Ectodermal cell (in vitro differentiated cells): ENCODE data around the gene TTC24. TPM values are rescaled to one million over a fixed set of nuclear protein-coding genes. Genes with fewer than 3 reads are reported as not detected.

Source experiments
- H3K27ac ChIP-seq: 2 replicates; pipeline ENCODE4 v1.7.0; 2013; ENCODE audit warnings: mild to moderate bottlenecking, low read depth, low read length; ENCODE audit not compliant: insufficient read depth, poor library complexity, severe bottlenecking
- H3K27me3 ChIP-seq: 2 replicates; pipeline ENCODE4 v1.7.0; 2013; ENCODE audit warnings: mild to moderate bottlenecking, low read length; ENCODE audit not compliant: insufficient read depth, control insufficient read depth, poor library complexity, severe bottlenecking
- H3K36me3 ChIP-seq: one replicate; pipeline ENCODE4 v1.7.0; 2013; ENCODE audit warnings: low read length; ENCODE audit not compliant: control insufficient read depth, insufficient read depth
- H3K4me1 ChIP-seq: one replicate; pipeline ENCODE4 v1.7.0; 2013; ENCODE audit warnings: low read length; ENCODE audit not compliant: control insufficient read depth, insufficient read depth
- H3K4me3 ChIP-seq: 2 replicates; pipeline ENCODE4 v1.7.0; 2013; ENCODE audit warnings: low read depth, low read length, control low read depth; ENCODE audit not compliant: insufficient read depth
- H3K9me3 ChIP-seq: 2 replicates; pipeline ENCODE4 v1.7.0; 2013; ENCODE audit warnings: mild to moderate bottlenecking, low read length, moderate library complexity; ENCODE audit not compliant: control insufficient read depth
- WGBS, 2 experiments: methylation state at CpG; one replicate each; pipeline ENCODE4 v1.1.7; 2013; ENCODE audit warnings: missing lambda C conversion rate in 2 of 2; 5-methylcytosine and 5-hydroxymethylcytosine counted together
- polyA plus RNA-seq, 4 experiments: library from polyadenylated mRNA; stranded (reverse); fragments of 50-300 nt; gene quantifications; one replicate each; pipeline ENCODE4 v1.2.3, GENCODE V29; 2013

The TTC24 gene
- polyA plus RNA-seq (2013, experiment 1 of 4), result not detected
- not detected for polyA plus RNA-seq (2013, experiment 2 of 4)
- polyA plus RNA-seq (2013, experiment 3 of 4), result not detected
- not detected for polyA plus RNA-seq (2013, experiment 4 of 4)

DNA sequence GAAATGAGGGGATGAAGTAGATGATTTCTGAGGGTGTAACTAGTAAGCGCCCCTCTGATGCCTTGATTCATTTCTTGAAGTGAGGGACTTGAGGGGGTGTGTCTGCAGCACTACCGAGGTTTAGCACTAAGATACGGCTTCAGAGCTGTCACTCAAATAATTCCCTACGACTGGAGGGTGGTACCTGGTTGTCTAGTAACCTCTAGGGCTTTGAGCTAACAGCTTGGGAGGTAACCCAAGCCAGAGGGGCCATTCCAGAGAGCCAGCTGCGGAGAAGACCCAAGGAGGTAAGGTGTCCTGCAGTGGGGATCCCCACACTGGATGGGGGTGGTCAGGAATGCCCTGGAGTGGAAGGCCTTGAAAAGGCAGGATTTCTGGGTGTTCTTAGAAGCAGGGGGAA lies at the start of gene TTC24:
Gene TTC24 (plus strand): TSS at position 252 of the 400 bp plus-strand sequence. CDS start 1,642 bp downstream, outside the sequence.
- no peaks in the 10 kb centered on the region for H3K9me3 ChIP-seq
- H3K27me3 ChIP-seq, result no peaks in the 10 kb centered on the region
- H3K27ac ChIP-seq, result no peak within 1 kb of the TSS
- H3K4me3 ChIP-seq, result no peak within 1 kb of the TSS
- H3K36me3 ChIP-seq, result no peaks in the 10 kb centered on the region
- H3K4me1 ChIP-seq, result no peaks in the 10 kb centered on the region
- WGBS, 2 experiments, result 88 to 89% methylated on average over 5 of the region's 5 CpGs

DNA sequence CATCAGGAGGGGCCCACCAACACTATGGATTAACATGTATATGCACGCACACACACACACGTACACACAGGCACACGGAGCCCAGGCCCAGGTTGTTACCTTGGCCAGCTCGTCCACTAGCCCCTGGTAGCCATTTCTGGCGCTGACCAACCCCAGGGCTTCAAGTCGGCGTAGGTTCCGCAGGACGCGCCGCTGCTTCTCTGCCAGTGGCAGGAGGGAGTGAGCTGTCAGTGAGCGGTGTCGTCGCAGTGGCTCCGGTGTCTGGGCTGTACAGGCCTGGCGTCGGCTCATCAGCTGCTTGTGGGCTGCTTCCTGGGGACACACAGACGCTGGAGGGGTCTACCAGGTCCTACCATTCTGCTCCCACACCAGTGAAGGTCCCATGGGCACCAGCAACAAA lies 49.5 kb upstream of the TTC24 start:
- WGBS, 2 experiments, result 95 to 96% methylated on average over 18 of the region's 18 CpGs
- no peak overlapping the region for H3K4me3 ChIP-seq
- no peaks in the 10 kb centered on the region for H3K4me1 ChIP-seq
- H3K36me3 ChIP-seq, result peaks cover 28% of the 10 kb centered on the region
- no peak overlapping the region for H3K27ac ChIP-seq
- H3K27me3 ChIP-seq, result no peaks in the 10 kb centered on the region
- H3K9me3 ChIP-seq, result no peaks in the 10 kb centered on the region

DNA sequence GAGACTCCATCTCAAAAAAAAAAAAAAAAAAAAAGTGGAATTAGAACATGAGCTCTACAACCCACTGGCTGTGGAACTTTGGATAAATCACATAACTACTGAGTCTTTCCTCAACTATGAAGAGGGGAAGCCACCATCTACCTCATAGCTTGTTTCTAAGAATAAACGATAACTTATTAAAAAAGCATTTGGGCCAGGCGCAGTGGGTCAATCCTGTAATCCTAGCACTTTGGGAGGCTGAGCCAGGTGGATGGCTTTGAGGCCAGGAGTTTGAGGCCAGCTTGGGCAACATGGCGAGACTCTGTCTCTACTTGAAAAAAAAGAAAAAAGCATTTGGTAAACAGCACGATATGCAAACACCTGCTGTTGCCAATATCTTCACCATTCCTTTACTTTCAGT lies 47.1 kb upstream of the TTC24 start:
- H3K4me1 ChIP-seq, result no peaks in the 10 kb centered on the region
- H3K36me3 ChIP-seq, result peaks cover 34% of the 10 kb centered on the region
- WGBS, 2 experiments, result 89 to 97% methylated on average over 4 of the region's 4 CpGs

DNA sequence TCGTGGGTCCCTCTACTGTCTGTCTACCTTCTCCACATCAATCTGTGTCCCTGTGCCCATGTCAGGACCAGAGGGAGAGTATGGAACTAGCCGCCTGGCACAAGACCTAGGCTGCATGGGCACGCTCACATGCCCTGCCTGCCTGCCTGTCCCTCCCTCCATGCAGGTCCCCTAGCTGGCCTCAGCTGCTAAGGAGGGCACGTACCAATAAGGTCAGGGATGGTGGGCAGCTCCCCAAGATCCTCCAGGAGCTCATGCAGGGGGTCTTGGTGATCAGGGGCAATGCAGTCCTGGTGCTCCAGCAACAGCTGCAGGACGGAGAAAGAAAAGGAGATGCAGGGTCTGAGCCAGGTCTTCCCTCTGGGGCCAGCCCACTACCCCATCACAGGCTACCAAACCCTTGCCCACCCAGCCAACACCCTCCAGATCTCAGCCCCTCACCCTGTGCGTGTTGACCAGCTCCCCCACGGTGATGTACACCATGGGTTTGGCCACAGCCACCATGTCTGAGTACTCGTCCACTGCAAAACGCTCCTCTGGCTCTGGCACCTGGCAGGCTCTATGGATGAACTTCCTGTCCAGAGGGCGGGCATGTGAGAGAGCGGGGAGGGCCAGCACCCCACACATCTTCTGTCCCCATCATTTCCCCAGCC lies 45.8 kb upstream of the TTC24 start:
- H3K4me1 ChIP-seq, result no peaks in the 10 kb centered on the region
- H3K4me3 ChIP-seq, result no peak overlapping the region
- peaks cover 37% of the 10 kb centered on the region for H3K36me3 ChIP-seq
- no peaks in the 10 kb centered on the region for H3K9me3 ChIP-seq
- no peaks in the 10 kb centered on the region for H3K27me3 ChIP-seq
- WGBS, 2 experiments, result 94% methylated on average over 11 of the region's 11 CpGs
- no peak overlapping the region for H3K27ac ChIP-seq

More for the DNA sequence above, 47.1 kb upstream of the TTC24 start:
- Histone ChIP-seq H3K9me3 (no peaks in the 10 kb centered on the region), H3K27me3 (no peaks in the 10 kb centered on the region), H3K27ac (no peak overlapping the region), H3K4me3 (no peak overlapping the region)

DNA sequence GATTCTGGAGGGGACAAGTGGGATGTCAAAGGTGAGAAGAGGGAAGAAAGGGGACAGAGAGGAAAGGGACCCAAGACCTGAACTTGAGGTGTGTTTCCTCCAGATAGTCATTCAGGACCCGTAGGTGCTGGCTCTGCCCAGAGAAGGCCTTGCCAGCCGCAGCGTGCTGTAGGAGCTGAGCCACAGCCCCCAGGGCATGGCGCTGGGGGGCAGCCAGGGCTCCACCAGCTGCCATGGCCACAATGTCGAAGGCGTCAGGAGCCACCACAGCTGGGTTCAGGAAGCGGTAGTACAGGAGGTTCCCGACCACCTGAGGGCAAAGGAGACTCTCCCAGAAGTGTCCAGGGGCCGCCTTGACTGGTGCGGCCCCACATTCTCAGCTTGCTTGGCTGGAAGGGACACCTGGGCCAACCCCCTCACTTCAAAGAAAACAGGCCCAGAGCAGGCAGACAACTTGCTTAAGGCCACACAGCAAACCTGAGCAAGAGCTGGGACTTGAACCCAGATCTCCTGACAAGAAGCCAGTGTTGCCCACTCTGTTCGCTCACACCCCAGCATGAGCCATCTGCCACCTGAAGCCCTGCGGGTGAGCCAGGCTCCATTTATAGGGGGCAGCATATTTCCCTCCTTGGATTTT lies 45.0 kb upstream of the TTC24 start:
- WGBS, 2 experiments, result 94 to 98% methylated on average over 12 of the region's 12 CpGs
- no peaks in the 10 kb centered on the region for H3K4me1 ChIP-seq
- H3K4me3 ChIP-seq, result no peak overlapping the region
- no peak overlapping the region for H3K27ac ChIP-seq
- H3K36me3 ChIP-seq, result peaks cover 38% of the 10 kb centered on the region
- no peaks in the 10 kb centered on the region for H3K9me3 ChIP-seq
- no peaks in the 10 kb centered on the region for H3K27me3 ChIP-seq

DNA sequence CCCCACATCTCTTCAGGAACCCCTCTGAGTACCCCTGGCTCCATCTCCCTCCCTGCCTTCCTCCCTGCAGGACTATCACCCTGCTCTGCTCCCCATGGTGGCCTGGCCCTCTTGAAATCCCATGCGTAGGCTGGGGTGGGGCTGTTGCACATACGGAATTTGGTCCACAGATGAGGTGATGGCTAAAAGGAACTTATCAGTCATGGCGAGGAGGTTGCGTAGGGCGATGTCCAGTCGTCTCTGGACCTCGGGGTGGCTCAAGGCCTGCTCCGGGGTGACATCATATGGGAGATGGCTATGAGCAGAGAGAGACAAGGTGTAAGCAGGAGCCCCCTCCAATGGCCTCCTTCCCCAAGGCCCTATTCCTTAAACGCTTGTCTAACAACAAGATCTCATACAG lies 42.5 kb upstream of the TTC24 start:
- no peaks in the 10 kb centered on the region for H3K4me1 ChIP-seq
- H3K4me3 ChIP-seq, result no peak overlapping the region
- no peak overlapping the region for H3K27ac ChIP-seq
- H3K9me3 ChIP-seq, result no peaks in the 10 kb centered on the region
- peaks cover 36% of the 10 kb centered on the region for H3K36me3 ChIP-seq
- 95 to 96% methylated on average over 9 of the region's 9 CpGs for WGBS, 2 experiments
- no peaks in the 10 kb centered on the region for H3K27me3 ChIP-seq

DNA sequence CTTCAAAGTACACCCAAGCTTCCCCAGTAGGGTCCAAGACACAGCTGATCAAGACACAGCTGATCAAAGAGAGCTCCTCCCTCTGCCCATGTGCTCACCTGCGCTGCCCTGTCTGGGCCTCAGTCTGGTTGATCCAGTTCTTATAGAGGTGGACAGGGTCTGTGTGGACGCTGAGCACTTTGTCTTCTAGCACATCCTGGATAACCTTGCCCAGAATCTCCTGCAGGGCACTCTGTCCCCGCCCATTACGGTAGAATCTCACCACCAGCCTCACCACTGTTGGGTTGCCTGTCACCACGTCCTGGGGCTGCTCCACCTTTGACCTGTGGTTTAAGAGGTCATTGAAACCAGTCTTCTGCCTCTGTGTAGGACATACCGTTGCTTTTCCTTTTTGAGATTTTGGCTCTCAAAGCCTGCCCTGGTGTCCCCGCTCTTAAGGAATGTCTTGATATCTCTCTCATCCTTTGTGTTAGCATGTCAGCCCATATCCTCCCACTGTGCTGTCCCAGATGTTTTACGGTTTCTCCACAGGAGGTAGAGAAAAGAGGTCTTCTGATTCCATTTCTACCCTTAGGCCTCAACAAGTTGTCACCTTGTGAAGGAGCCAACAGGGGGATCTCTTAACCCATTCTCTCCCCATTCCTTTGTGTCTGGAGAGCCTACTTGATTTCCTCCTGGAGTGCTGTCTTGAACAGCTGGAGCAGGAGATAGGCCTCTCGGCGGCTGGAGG lies 40.6 kb upstream of the TTC24 start:
- no peaks in the 10 kb centered on the region for H3K9me3 ChIP-seq
- H3K27ac ChIP-seq, result no peak overlapping the region
- H3K4me1 ChIP-seq, result no peaks in the 10 kb centered on the region
- 83 to 87% methylated on average over 10 of the region's 10 CpGs for WGBS, 2 experiments
- no peaks in the 10 kb centered on the region for H3K27me3 ChIP-seq
- H3K4me3 ChIP-seq, result no peak overlapping the region
- H3K36me3 ChIP-seq, result peaks cover 27% of the 10 kb centered on the region

DNA sequence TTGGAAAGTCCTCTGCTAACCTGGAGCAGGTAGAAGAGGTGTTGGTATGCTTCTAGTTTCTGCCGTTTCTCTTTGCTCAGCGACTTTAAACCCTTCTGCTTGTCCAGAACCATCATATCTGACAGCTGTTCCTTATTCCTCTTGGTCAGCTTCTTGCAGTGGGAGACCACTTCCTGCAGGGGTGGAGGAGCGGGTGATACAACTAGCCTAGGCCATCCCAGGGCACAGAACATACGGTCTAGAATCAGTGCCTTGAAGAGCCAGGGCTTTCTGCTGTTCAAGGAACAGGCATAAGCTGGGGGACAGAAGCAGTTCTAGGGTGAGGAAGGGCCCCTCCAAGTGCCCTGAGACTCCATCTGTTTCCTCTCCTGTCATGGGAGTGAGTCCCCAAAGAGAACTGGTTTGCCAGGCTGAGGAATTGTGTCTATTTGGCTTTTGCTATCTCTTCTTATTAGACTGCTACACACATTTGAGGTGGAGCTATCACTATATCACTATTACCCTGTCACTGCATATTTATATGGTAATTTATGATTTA lies 39.6 kb upstream of the TTC24 start:
- no peaks in the 10 kb centered on the region for H3K9me3 ChIP-seq
- WGBS, 2 experiments, result 94 to 96% methylated on average over 4 of the region's 4 CpGs
- H3K4me3 ChIP-seq, result no peak overlapping the region
- no peaks in the 10 kb centered on the region for H3K4me1 ChIP-seq
- no peaks in the 10 kb centered on the region for H3K27me3 ChIP-seq
- H3K36me3 ChIP-seq, result peaks cover 27% of the 10 kb centered on the region
- no peak overlapping the region for H3K27ac ChIP-seq

DNA sequence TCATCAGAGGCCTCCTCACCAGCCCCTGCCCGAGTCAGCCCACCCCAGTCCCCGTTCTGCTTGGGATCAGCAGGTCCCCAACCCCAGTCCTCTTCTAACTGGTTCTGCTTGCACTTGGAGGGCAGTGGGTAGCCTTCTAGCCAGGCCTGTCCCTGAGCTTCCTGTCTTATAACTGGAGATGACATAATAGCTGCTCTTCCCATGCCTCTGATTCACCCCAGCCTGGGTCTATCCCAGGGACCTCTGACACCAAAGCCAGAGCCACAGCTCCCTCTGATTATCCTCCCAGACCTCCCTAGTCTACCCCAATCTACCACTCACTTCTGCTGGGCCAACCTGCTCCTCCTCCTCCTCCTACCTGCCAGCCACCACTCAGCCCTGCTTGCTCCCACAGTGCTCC lies 38.6 kb upstream of the TTC24 start:
- Histone ChIP-seq H3K4me3 (no peak overlapping the region), H3K27me3 (no peaks in the 10 kb centered on the region), H3K27ac (no peak overlapping the region), H3K4me1 (no peaks in the 10 kb centered on the region), H3K36me3 (peaks cover 27% of the 10 kb centered on the region), H3K9me3 (no peaks in the 10 kb centered on the region)
- 91 to 94% methylated on average over 2 of the region's 2 CpGs for WGBS, 2 experiments

DNA sequence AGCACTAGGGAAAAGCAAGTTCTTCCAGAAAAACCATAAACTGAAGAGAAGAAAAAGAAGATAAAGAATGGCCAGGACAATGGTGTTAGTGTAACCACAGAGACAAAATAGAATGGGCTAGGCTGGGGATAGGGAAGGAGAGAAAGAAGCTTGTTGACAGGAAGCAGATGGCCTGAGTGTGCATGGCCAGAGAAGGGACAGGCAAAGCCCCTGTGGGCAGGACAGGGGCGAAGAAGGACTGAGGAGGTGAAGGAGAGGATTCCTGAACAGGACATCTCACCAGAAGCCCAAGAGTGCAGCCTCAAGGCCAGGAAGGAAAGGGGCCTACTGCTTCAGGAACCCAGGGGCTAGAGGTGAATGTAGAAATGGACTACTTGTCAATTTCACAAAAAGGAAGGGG lies 36.5 kb upstream of the TTC24 start:
- no peaks in the 10 kb centered on the region for H3K9me3 ChIP-seq
- H3K4me1 ChIP-seq, result no peaks in the 10 kb centered on the region
- H3K27ac ChIP-seq, result no peak overlapping the region
- H3K27me3 ChIP-seq, result no peaks in the 10 kb centered on the region
- H3K4me3 ChIP-seq, result no peak overlapping the region
- WGBS, 2 experiments, result 96 to 98% methylated on average over 1 of the region's 1 CpG
- H3K36me3 ChIP-seq, result peaks cover 20% of the 10 kb centered on the region
